Fibroblast of lung (primary cell): ENCODE data around the gene THEM4.

Experiments
- EZH2 ChIP-seq: IDR thresholded peaks from 2 replicates; pipeline ENCODE4 v1.5.1; 2012; ENCODE audit warnings: low read length, control low read depth, mild to moderate bottlenecking; ENCODE audit errors: missing control alignments
- TF ChIP-seq, protein P1 (sequence below), 2 donors: IDR thresholded peaks in 1 of 2; conservative IDR thresholded peaks in 1 of 2; 1 replicate in 1 of 2; 2 replicates in 1 of 2; pipeline ENCODE4 v1.5.1; 2011 to 2012; ENCODE audit warnings: low read length in 2 of 2, control low read depth in 1 of 2, inconsistent platforms in 1 of 2, low read depth in 1 of 2, mild to moderate bottlenecking in 1 of 2

DNA sequence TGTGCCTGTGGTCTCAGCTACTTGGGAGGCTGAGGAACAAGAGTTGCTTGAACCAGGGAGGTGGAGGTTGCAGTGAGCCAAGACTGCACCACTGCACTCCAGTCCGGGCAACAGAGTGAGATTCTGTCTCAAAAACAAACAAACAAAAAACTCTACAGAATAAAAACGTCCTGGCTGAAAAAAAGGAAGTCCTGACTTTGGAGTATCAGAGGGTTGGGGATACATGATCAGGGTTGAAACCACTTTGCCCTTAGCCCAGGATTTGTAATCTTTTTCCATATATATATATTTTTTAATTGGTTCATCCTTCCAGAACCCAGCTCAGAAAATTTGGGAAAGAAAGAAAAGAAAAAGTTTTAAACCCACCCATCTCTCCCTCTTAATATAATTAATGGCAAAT, 6.5 kb downstream of the THEM4 start:
- TF ChIP-seq, protein P1, sequence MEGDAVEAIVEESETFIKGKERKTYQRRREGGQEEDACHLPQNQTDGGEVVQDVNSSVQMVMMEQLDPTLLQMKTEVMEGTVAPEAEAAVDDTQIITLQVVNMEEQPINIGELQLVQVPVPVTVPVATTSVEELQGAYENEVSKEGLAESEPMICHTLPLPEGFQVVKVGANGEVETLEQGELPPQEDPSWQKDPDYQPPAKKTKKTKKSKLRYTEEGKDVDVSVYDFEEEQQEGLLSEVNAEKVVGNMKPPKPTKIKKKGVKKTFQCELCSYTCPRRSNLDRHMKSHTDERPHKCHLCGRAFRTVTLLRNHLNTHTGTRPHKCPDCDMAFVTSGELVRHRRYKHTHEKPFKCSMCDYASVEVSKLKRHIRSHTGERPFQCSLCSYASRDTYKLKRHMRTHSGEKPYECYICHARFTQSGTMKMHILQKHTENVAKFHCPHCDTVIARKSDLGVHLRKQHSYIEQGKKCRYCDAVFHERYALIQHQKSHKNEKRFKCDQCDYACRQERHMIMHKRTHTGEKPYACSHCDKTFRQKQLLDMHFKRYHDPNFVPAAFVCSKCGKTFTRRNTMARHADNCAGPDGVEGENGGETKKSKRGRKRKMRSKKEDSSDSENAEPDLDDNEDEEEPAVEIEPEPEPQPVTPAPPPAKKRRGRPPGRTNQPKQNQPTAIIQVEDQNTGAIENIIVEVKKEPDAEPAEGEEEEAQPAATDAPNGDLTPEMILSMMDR (conservative IDR thresholded peaks at IDR 0.05 in 1 of 2, IDR thresholded peaks at IDR 0.05 in 1 of 2; ENCODE audit: low read depth in 1 of 2, low read length in 2 of 2), result no peak
- TF ChIP-seq EZH2, result no peak
